ENCODE results near the gene CD69. TPM values are rescaled to one million over a fixed set of nuclear protein-coding genes. Genes with fewer than 3 reads are reported as not detected.

Gene CD69
- total RNA-seq, 1 donor from 2014 or later, result 1.6 TPM

GRCh38 chr12:9755567-9755966 is 5.1 kb downstream of the CD69 start:
- no peak overlapping the region for H3K27ac Mint-ChIP-seq
- DNase-seq (ENCODE audit: extremely low spot score, unreplicated experiment), result no peak
- no peaks in the 10 kb centered on the region for H3K9me3 Mint-ChIP-seq
- no peaks in the 10 kb centered on the region for H3K4me1 Mint-ChIP-seq (ENCODE audit: unreplicated experiment)
- TF ChIP-seq CTCF (conservative IDR thresholded peaks at IDR 0.05), result no peak
- no peaks in the 10 kb centered on the region for H3K36me3 Mint-ChIP-seq
- H3K4me3 Mint-ChIP-seq, result no peak overlapping the region
- H3K27me3 Mint-ChIP-seq, result no peaks in the 10 kb centered on the region

GRCh38 chr12:9755035-9755434 is 5.7 kb downstream of the CD69 start:
- no peak for TF ChIP-seq CTCF (conservative IDR thresholded peaks at IDR 0.05)
- no peaks in the 10 kb centered on the region for H3K36me3 Mint-ChIP-seq
- no peak for DNase-seq (ENCODE audit: extremely low spot score, unreplicated experiment)
- no peaks in the 10 kb centered on the region for H3K9me3 Mint-ChIP-seq
- no peaks in the 10 kb centered on the region for H3K27me3 Mint-ChIP-seq
- no peak overlapping the region for H3K4me3 Mint-ChIP-seq
- no peak overlapping the region for H3K27ac Mint-ChIP-seq
- H3K4me1 Mint-ChIP-seq (ENCODE audit: unreplicated experiment), result no peaks in the 10 kb centered on the region

GRCh38 chr12:9754099-9754927 is 6.4 kb downstream of the CD69 start:
- H3K9me3 Mint-ChIP-seq, result no peaks in the 10 kb centered on the region
- H3K27ac Mint-ChIP-seq, result no peak overlapping the region
- no peak overlapping the region for H3K4me3 Mint-ChIP-seq
- no peaks in the 10 kb centered on the region for H3K4me1 Mint-ChIP-seq (ENCODE audit: unreplicated experiment)
- no peak for TF ChIP-seq CTCF (conservative IDR thresholded peaks at IDR 0.05)
- H3K36me3 Mint-ChIP-seq, result no peaks in the 10 kb centered on the region
- no peaks in the 10 kb centered on the region for H3K27me3 Mint-ChIP-seq
- DNase-seq (ENCODE audit: extremely low spot score, unreplicated experiment), result no peak

- H3K4me3 Mint-ChIP-seq, result no peak overlapping the region
Observed at GRCh38 chr12:9753498-9753897, 7.2 kb downstream of the CD69 start.

GRCh38 chr12:9753073-9753472 is 7.6 kb downstream of the CD69 start:
- Mint-ChIP-seq H3K36me3 (no peaks in the 10 kb centered on the region), H3K4me3 (no peak overlapping the region), H3K27me3 (no peaks in the 10 kb centered on the region), H3K4me1 (ENCODE audit: unreplicated experiment) (no peaks in the 10 kb centered on the region), H3K27ac (no peak overlapping the region), H3K9me3 (no peaks in the 10 kb centered on the region)
- no peak for TF ChIP-seq CTCF (conservative IDR thresholded peaks at IDR 0.05)
- DNase-seq (ENCODE audit: extremely low spot score, unreplicated experiment), result no peak

More at GRCh38 chr12:9753498-9753897, 7.2 kb downstream of the CD69 start:
- DNase-seq (ENCODE audit: extremely low spot score, unreplicated experiment), result no peak
- Mint-ChIP-seq H3K27me3 (no peaks in the 10 kb centered on the region), H3K27ac (no peak overlapping the region), H3K9me3 (no peaks in the 10 kb centered on the region), H3K4me1 (ENCODE audit: unreplicated experiment) (no peaks in the 10 kb centered on the region), H3K36me3 (no peaks in the 10 kb centered on the region)
- no peak for TF ChIP-seq CTCF (conservative IDR thresholded peaks at IDR 0.05)

Measured in type B pancreatic cell (in vitro differentiated cells).